ENCODE results near the gene SCN11A. TPM values are rescaled to one million over a fixed set of nuclear protein-coding genes. Genes with fewer than 3 reads are reported as not detected.

SCN11A gene
- total and polyA plus RNA-seq, 7 donors = 0.03 to 0.05 (median 0.04) TPM; not detected in 4

DNA sequence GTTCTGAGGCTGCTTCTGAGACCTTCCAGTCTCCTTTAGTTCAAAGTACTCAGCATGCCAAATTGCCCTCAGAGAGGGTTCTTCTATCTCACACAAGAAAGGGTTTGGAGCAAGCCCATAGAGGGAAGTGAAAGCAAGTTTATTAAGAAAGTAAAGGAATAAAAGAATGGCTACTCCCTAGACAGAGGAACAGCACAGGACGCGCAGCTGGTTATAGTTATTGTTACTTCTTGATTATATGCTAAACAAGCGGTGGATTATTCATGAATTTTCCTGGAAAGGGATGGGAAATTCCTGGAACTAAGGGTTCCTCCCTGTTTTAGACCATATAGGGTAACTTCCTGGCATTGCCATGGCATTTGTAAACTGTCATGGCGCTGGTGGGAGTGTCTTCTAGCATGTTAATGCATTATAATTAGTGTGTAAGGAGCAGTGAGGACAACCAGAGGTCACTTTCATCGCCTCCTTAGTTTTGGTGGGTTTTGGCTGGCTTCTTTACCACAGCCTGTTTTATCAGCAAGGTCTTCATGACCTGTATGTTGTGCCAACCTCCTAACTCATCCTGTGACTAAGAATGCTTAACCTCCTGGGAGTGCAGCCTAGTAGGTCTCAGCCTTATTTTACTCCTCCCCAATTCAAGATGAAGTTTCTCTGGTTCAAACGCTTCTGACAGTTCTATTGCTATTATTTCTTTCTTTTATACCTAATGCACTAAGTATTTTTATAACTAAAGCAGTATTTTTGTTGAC is 26.3 kb downstream of the SCN11A start:
- Histone ChIP-seq H3K27ac (no peak overlapping the region), H3K4me1 (no peaks in the 10 kb centered on the region), H3K27me3 (ENCODE audit: insufficient read depth in 3 of 3, low read length in 2 of 3) (no peaks in the 10 kb centered on the region), H3K4me3 (no peak overlapping the region), H3K9me3 (no peaks in the 10 kb centered on the region), H3K36me3 (ENCODE audit: insufficient read depth in 1 of 2, low read depth in 1 of 2) (no peaks in the 10 kb centered on the region)
- TF ChIP-seq, protein P1, sequence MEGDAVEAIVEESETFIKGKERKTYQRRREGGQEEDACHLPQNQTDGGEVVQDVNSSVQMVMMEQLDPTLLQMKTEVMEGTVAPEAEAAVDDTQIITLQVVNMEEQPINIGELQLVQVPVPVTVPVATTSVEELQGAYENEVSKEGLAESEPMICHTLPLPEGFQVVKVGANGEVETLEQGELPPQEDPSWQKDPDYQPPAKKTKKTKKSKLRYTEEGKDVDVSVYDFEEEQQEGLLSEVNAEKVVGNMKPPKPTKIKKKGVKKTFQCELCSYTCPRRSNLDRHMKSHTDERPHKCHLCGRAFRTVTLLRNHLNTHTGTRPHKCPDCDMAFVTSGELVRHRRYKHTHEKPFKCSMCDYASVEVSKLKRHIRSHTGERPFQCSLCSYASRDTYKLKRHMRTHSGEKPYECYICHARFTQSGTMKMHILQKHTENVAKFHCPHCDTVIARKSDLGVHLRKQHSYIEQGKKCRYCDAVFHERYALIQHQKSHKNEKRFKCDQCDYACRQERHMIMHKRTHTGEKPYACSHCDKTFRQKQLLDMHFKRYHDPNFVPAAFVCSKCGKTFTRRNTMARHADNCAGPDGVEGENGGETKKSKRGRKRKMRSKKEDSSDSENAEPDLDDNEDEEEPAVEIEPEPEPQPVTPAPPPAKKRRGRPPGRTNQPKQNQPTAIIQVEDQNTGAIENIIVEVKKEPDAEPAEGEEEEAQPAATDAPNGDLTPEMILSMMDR (IDR thresholded peaks at IDR 0.05) = no peak
- ATAC-seq = no peak
- intact Hi-C loops (cut with DNase I) = loop anchor here in 1 of 2 donors (10.0 kb wide), 1 partner anchor 501 kb away; no protein-coding TSS in a partner anchor
- 74 to 78% (median 75%) methylated on average over 6 of the region's 6 CpGs for WGBS, 3 donors
- no peak for DNase-seq

DNA sequence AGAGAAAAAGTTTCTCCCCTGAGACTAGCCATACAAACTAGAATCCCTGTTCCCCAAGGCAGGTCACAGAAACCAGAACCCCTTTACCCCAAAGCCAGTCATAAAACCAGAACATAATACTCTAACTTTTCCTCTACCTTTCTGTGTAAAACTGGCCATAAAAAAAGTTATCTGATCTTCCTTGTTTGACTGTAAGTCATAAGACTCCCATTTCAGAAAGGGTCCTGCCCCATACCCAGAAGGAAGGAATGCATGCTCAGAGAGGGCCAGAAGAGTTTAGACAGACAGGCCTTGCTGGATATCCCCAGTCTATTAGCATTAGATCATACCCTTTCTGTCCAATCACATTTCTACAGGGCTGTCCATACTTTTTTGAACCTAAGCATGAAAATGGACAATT is 27.2 kb downstream of the SCN11A start:
- no peaks in the 10 kb centered on the region for H3K4me1 ChIP-seq
- no peaks in the 10 kb centered on the region for H3K36me3 ChIP-seq (ENCODE audit: insufficient read depth in 1 of 2, low read depth in 1 of 2)
- H3K9me3 ChIP-seq = no peaks in the 10 kb centered on the region
- intact Hi-C loops (cut with DNase I) = loop anchor here in 1 of 2 donors (10.0 kb wide), 1 partner anchor 500 kb away; no protein-coding TSS in a partner anchor
- no peak for ATAC-seq
- no peak for DNase-seq
- TF ChIP-seq, protein P1 (IDR thresholded peaks at IDR 0.05) = no peak
- no peak overlapping the region for H3K4me3 ChIP-seq
- no peak overlapping the region for H3K27ac ChIP-seq
- H3K27me3 ChIP-seq (ENCODE audit: insufficient read depth in 3 of 3, low read length in 2 of 3) = peaks cover 0 to 2% (median 0%) of the 10 kb centered on the region in 3 donors

DNA sequence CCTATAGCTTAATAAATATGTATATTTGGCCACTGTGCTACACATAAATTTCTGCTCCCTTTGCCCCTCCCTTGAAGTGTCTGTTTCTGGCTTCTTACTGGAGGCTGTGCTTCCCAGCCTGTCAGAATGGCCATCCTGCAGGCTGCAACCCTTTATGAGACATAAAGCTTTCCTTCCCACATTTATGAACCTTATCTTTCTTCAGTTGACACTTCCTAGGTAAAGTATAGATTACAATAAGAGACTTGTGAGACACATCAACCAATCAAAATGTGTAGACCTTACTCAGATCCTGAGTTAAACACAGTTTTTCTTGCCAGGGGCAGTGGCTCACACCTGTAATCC is 29.5 kb downstream of the SCN11A start:
- H3K36me3 ChIP-seq (ENCODE audit: insufficient read depth in 1 of 2, low read depth in 1 of 2) = no peaks in the 10 kb centered on the region
- peaks cover 0 to 4% (median 2%) of the 10 kb centered on the region in 3 donors for H3K27me3 ChIP-seq (ENCODE audit: insufficient read depth in 3 of 3, low read length in 2 of 3)
- H3K4me1 ChIP-seq = no peaks in the 10 kb centered on the region
- no peak for DNase-seq
- ATAC-seq = no peak
- no peak overlapping the region for H3K27ac ChIP-seq
- intact Hi-C loops (cut with DNase I) = loop anchor here in 1 of 2 donors (10.0 kb wide), 1 partner anchor 497 kb away; no protein-coding TSS in a partner anchor
- H3K4me3 ChIP-seq = no peak overlapping the region
- TF ChIP-seq, protein P1 (IDR thresholded peaks at IDR 0.05) = no peak
- H3K9me3 ChIP-seq = no peaks in the 10 kb centered on the region

DNA sequence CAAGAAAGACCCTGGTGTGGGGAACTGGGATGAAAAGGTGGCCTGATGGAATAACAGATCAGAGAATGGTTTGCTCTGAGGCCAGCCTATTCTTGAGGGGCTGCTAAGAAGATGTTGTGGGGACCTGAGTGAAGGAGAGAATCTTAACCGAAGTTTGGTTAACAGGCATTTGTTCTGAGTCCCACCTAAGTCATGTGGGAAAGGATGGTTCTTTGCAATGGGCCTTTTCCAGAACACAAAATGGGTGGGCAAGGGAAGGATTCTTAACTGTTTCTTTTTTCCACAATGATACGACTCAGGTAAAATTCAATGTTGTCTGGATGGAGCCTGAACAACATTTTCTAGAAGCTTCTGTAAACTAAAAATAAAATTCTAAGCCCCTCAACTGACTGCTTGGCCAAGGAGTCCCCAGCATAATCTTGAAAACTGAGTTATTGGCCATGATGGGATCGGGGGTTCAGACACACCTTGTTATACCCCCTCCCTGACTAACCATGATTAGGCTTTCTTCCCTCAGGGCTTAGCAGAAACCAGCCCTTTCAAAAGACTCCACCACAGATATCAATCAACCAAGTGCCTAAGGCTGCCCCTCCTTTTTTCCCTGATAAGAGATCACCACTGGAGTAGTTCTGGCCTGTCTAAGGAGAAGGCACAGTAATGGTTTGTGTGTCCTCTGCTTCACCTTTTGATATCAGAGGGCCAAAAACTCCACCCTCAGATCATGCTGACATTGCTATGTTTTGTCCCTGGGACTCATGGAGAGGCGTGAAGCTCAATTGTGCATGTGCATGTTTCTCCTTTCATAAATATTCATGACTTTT is 30.1 kb downstream of the SCN11A start:
- Histone ChIP-seq H3K36me3 (ENCODE audit: insufficient read depth in 1 of 2, low read depth in 1 of 2) (no peaks in the 10 kb centered on the region), H3K27ac (no peak overlapping the region), H3K4me1 (no peaks in the 10 kb centered on the region), H3K4me3 (no peak overlapping the region), H3K9me3 (no peaks in the 10 kb centered on the region), H3K27me3 (ENCODE audit: insufficient read depth in 3 of 3, low read length in 2 of 3) (peaks cover 0 to 4% (median 2%) of the 10 kb centered on the region in 3 donors)
- no peak for ATAC-seq
- TF ChIP-seq, protein P1 (IDR thresholded peaks at IDR 0.05) = no peak
- WGBS, 3 donors = 82 to 88% (median 87%) methylated on average over 4 of the region's 4 CpGs
- intact Hi-C loops (cut with DNase I) = loop anchor here in 1 of 2 donors (10.0 kb wide), 1 partner anchor 497 kb away; no protein-coding TSS in a partner anchor
- DNase-seq = no peak
